ENCODE results near the gene KHNYN. TPM values are rescaled to one million over a fixed set of nuclear protein-coding genes. Genes with fewer than 3 reads are reported as not detected.

The KHNYN gene
- total and polyA plus RNA-seq, 2 of the 8 experiments (the other 6 are each of a cell fraction or from before 2014, with no cell fraction given), result 7.6 to 22.3 TPM

DNA sequence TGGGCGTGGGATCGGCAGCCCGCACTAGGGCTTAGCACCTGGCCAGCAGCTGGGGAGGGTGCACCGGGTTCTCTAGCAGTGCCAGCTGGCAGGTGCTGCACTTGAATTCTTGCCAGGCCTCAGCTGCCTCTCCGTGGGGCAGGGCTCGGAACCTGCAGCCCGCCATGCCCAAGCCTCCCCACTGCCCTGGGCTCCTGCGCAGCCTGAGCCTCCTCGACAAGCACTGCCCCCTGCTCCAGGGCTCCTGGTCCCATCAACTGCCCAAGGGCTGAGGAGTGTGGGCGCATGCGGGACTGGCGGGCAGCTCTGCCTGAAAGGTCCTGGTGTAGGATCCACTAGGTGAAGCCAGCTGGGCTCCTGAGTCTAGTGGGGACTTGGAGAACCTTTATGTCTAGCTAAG, 43.5 kb downstream of the KHNYN start (continued):
- TF ChIP-seq NRF1 (IDR thresholded peaks at IDR 0.05; ENCODE audit: low read depth, low read length), result no peak
- TF ChIP-seq GABPA (IDR thresholded peaks at IDR 0.05; ENCODE audit: borderline replicate concordance, insufficient read depth, low read length), result no peak
- no peak for TF ChIP-seq RBBP5 (IDR thresholded peaks at IDR 0.05; ENCODE audit: borderline replicate concordance, low read depth, low read length)
- TF ChIP-seq SP2 (IDR thresholded peaks at IDR 0.05; ENCODE audit: low read length), result no peak
- TF ChIP-seq CBX5 (IDR thresholded peaks at IDR 0.05; ENCODE audit: low read depth, low read length), result no peak
- no peak for TF ChIP-seq SRF (IDR thresholded peaks at IDR 0.05; ENCODE audit: low read depth, low read length)
- no peak for TF ChIP-seq TBP (IDR thresholded peaks at IDR 0.05; ENCODE audit: low read depth, low read length)
